ENCODE results near the gene KRT73.

DNA sequence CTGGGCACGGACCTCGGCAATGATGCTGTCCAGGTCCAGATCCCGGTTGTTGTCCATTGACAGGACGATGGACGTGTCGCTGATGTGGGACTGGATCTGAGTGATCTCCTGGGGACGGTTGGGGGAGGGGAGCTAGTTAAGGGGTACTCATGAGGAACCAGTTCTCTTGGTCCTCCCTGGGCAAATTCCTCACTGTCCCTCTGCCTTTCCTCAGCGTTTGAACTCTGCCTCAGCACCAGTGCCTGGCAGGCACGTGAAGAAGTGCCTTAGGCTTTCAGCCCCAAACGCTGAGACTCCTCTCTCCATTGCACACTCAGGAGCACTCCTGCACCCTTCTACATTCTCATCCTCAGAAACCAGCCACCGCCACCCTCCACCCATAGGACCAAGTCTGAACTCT is 26.8 kb downstream of the KRT73 start:
- no peak for TF ChIP-seq CTCF (conservative IDR thresholded peaks at IDR 0.05; ENCODE audit: low read depth in 2 of 2)
- no peak for TF ChIP-seq EZH2 (IDR thresholded peaks at IDR 0.05; ENCODE audit: low read depth, unreplicated experiment)
- TF ChIP-seq, protein P1, sequence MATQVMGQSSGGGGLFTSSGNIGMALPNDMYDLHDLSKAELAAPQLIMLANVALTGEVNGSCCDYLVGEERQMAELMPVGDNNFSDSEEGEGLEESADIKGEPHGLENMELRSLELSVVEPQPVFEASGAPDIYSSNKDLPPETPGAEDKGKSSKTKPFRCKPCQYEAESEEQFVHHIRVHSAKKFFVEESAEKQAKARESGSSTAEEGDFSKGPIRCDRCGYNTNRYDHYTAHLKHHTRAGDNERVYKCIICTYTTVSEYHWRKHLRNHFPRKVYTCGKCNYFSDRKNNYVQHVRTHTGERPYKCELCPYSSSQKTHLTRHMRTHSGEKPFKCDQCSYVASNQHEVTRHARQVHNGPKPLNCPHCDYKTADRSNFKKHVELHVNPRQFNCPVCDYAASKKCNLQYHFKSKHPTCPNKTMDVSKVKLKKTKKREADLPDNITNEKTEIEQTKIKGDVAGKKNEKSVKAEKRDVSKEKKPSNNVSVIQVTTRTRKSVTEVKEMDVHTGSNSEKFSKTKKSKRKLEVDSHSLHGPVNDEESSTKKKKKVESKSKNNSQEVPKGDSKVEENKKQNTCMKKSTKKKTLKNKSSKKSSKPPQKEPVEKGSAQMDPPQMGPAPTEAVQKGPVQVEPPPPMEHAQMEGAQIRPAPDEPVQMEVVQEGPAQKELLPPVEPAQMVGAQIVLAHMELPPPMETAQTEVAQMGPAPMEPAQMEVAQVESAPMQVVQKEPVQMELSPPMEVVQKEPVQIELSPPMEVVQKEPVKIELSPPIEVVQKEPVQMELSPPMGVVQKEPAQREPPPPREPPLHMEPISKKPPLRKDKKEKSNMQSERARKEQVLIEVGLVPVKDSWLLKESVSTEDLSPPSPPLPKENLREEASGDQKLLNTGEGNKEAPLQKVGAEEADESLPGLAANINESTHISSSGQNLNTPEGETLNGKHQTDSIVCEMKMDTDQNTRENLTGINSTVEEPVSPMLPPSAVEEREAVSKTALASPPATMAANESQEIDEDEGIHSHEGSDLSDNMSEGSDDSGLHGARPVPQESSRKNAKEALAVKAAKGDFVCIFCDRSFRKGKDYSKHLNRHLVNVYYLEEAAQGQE (IDR thresholded peaks at IDR 0.05; ENCODE audit: unreplicated experiment): no peak
- TF ChIP-seq ZNF114 (CRISPR knock-in tag; IDR thresholded peaks at IDR 0.05): no peak
- TF ChIP-seq ETS1 (IDR thresholded peaks at IDR 0.05): no peak
- no peak for TF ChIP-seq EZH2phosphoT487 (IDR thresholded peaks at IDR 0.05; ENCODE audit: unreplicated experiment)
- no peak for TF ChIP-seq POLR2AphosphoS5 (IDR thresholded peaks at IDR 0.05; ENCODE audit: low read depth)
- TF ChIP-seq STAT1 (IDR thresholded peaks at IDR 0.05; ENCODE audit: unreplicated experiment): no peak
- no peak for TF ChIP-seq CREB1 (CRISPR knock-in tag; IDR thresholded peaks at IDR 0.05; ENCODE audit: low read depth)
- no peak for TF ChIP-seq JUNB (IDR thresholded peaks at IDR 0.05; ENCODE audit: unreplicated experiment)
- no peak for TF ChIP-seq ZNF331 (CRISPR knock-in tag; IDR thresholded peaks at IDR 0.05; ENCODE audit: low read depth)

Data from GM23338 (cell line).